ENCODE results near the gene SLC1A7.

Gene SLC1A7

DNA sequence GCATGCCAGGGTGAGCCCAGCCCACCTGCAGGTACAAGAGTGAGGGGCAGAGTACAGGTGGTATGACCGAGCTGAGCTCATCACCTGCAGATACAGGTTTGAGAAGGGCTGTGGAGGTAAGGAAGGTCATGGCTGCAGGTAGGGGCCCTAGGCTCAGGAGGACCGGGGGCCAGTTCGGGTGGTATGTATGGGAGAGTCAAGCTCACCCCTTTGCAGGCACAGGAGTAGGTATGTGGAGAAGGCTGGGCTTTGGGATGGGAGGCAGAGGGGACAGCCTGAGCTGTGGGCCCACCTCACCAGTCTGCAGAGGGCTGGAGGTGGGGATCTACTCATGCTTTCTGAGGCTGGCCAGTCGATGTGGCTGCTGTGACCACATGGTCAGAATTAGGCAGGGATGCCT is 63.2 kb downstream of the SLC1A7 start:
- Histone ChIP-seq H3K4me1 (ENCODE audit: control insufficient read depth, insufficient read depth, low read length) (peaks cover 7% of the 10 kb centered on the region), H3K27me3 (ENCODE audit: control insufficient read depth, insufficient read depth, low read length) (no peaks in the 10 kb centered on the region), H3K9ac (ENCODE audit: low read depth, low read length) (no peak overlapping the region), H3K36me3 (ENCODE audit: control insufficient read depth, insufficient read depth, low read length) (no peaks in the 10 kb centered on the region), H3K9me3 (ENCODE audit: control insufficient read depth, insufficient read depth, low read length) (no peaks in the 10 kb centered on the region), H3K4me3 (ENCODE audit: low read depth, low read length) (no peak overlapping the region), H3K27ac (ENCODE audit: low read depth, low read length) (no peak overlapping the region)

DNA sequence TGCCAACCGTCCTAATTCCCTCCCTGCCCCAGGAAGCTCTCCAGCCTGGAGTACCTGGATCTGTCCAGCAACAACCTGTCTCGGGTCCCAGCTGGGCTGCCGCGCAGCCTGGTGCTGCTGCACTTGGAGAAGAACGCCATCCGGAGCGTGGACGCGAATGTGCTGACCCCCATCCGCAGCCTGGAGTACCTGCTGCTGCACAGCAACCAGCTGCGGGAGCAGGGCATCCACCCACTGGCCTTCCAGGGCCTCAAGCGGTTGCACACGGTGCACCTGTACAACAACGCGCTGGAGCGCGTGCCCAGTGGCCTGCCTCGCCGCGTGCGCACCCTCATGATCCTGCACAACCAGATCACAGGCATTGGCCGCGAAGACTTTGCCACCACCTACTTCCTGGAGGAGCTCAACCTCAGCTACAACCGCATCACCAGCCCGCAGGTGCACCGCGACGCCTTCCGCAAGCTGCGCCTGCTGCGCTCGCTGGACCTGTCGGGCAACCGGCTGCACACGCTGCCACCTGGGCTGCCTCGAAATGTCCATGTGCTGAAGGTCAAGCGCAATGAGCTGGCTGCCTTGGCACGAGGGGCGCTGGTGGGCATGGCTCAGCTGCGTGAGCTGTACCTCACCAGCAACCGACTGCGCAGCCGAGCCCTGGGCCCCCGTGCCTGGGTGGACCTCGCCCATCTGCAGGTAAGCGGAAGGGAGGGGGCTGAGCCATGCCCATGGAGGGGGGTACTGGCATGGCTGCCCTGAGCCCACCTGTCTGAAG is 63.9 kb downstream of the SLC1A7 start:
- Histone ChIP-seq H3K4me1 (ENCODE audit: control insufficient read depth, insufficient read depth, low read length) (peaks cover 7% of the 10 kb centered on the region), H3K27ac (ENCODE audit: low read depth, low read length) (no peak overlapping the region), H3K9me3 (ENCODE audit: control insufficient read depth, insufficient read depth, low read length) (no peaks in the 10 kb centered on the region), H3K9ac (ENCODE audit: low read depth, low read length) (no peak overlapping the region), H3K36me3 (ENCODE audit: control insufficient read depth, insufficient read depth, low read length) (no peaks in the 10 kb centered on the region), H3K4me3 (ENCODE audit: low read depth, low read length) (no peak overlapping the region), H3K27me3 (ENCODE audit: control insufficient read depth, insufficient read depth, low read length) (no peaks in the 10 kb centered on the region)

DNA sequence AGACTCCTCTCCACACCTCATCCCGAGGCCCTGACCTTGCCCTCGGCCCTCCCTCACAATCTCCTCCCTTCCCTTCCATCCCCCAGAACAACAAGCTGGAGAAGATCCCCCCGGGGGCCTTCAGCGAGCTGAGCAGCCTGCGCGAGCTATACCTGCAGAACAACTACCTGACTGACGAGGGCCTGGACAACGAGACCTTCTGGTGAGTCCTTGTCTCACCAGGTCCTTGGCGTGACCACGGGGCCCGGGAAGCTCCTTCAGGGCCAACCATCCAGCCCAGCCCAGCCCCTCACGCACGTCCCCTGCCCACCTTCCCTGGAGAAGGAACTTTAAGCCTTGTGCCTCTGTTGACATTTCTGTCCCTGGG is 64.9 kb downstream of the SLC1A7 start:
- H3K27me3 ChIP-seq (ENCODE audit: control insufficient read depth, insufficient read depth, low read length): no peaks in the 10 kb centered on the region
- no peak overlapping the region for H3K4me3 ChIP-seq (ENCODE audit: low read depth, low read length)
- no peak overlapping the region for H3K27ac ChIP-seq (ENCODE audit: low read depth, low read length)
- H3K9me3 ChIP-seq (ENCODE audit: control insufficient read depth, insufficient read depth, low read length): no peaks in the 10 kb centered on the region
- peaks cover 7% of the 10 kb centered on the region for H3K4me1 ChIP-seq (ENCODE audit: control insufficient read depth, insufficient read depth, low read length)
- no peaks in the 10 kb centered on the region for H3K36me3 ChIP-seq (ENCODE audit: control insufficient read depth, insufficient read depth, low read length)
- H3K9ac ChIP-seq (ENCODE audit: low read depth, low read length): no peak overlapping the region

DNA sequence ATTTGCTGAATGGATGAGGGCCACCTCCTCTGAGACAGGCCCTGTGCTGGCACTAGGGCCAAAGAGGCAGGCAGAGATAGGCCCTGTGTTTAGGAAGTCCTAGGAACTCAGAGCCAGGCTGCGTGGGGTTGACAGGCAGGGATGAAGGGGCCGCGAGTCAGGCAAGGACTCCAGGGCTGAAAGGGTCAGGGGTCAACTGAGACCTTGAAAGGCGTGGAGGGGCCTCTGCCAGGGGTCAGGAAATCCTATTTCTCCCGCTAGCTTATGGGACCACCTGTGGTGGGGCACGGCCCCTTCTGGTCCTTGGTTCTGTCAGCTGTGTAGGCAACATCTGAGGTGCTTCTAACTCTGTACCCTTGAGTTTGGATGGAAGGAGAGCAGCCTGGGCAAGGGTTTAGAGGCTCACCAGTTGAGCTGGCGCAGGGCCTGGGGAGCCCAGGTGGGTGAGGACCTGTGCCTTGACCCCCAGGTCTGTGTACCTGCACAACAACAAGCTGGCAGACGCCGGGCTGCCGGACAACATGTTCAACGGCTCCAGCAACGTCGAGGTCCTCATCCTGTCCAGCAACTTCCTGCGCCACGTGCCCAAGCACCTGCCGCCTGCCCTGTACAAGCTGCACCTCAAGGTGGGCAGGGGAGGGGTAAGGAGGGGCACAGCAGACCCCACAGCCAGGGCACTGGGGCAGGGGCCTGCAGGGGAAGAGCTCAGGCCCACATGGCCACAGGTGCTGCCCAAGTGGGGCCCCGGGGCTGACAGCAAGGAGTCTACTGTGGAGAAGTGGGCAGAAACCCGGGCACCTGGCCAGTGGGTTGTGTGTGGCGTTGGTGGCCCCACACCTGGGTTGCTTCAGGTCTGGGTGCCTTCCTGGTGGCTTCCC is 65.5 kb downstream of the SLC1A7 start:
- Histone ChIP-seq H3K36me3 (ENCODE audit: control insufficient read depth, insufficient read depth, low read length) (no peaks in the 10 kb centered on the region), H3K27ac (ENCODE audit: low read depth, low read length) (no peak overlapping the region), H3K4me3 (ENCODE audit: low read depth, low read length) (no peak overlapping the region), H3K27me3 (ENCODE audit: control insufficient read depth, insufficient read depth, low read length) (no peaks in the 10 kb centered on the region), H3K9ac (ENCODE audit: low read depth, low read length) (no peak overlapping the region), H3K4me1 (ENCODE audit: control insufficient read depth, insufficient read depth, low read length) (peaks cover 3% of the 10 kb centered on the region), H3K9me3 (ENCODE audit: control insufficient read depth, insufficient read depth, low read length) (no peaks in the 10 kb centered on the region)

DNA sequence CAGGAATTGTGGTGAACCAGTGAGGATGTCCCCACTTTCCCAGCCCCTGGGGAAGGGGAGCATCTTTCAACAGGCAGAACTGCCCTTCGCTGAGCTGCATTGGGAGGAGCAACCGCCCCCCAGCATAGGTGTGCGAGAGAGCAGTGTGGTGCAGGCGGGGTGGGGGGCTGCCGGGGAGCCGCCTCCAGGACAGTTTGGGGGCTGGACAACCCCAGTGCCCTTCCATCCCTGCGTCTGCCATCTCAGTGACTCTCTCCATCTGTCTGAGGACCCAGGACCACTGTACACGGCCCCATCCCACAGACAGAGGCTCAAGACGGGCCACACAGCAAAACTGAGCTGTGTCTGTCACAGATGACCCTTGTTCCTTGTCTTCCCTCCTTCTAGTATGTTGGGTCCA is 66.3 kb downstream of the SLC1A7 start:
- no peaks in the 10 kb centered on the region for H3K9me3 ChIP-seq (ENCODE audit: control insufficient read depth, insufficient read depth, low read length)

DNA sequence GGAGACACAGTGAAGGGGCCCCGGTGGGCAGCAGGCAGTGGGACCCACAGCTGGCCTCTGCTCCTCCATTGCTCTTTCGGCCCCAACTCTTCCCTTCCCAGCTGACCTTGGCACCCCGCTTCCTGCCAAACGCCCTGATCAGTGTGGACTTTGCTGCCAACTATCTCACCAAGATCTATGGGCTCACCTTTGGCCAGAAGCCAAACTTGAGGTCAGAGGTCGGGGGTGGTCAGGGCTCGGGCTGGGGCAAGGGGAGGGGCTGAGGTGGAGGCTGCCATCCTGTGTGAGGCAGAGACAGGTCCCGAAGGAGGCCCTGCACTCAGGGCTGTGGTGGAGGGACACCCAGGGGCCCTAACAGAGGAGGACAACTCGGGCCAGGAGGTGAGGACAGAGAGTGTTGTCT is 66.7 kb downstream of the SLC1A7 start:
- Histone ChIP-seq H3K9ac (ENCODE audit: low read depth, low read length) (no peak overlapping the region), H3K36me3 (ENCODE audit: control insufficient read depth, insufficient read depth, low read length) (no peaks in the 10 kb centered on the region), H3K4me1 (ENCODE audit: control insufficient read depth, insufficient read depth, low read length) (no peaks in the 10 kb centered on the region), H3K4me3 (ENCODE audit: low read depth, low read length) (no peak overlapping the region), H3K9me3 (ENCODE audit: control insufficient read depth, insufficient read depth, low read length) (no peaks in the 10 kb centered on the region), H3K27ac (ENCODE audit: low read depth, low read length) (no peak overlapping the region), H3K27me3 (ENCODE audit: control insufficient read depth, insufficient read depth, low read length) (no peaks in the 10 kb centered on the region)

More for the DNA sequence above, 66.3 kb downstream of the SLC1A7 start:
- Histone ChIP-seq H3K27me3 (ENCODE audit: control insufficient read depth, insufficient read depth, low read length) (no peaks in the 10 kb centered on the region), H3K4me1 (ENCODE audit: control insufficient read depth, insufficient read depth, low read length) (no peaks in the 10 kb centered on the region), H3K36me3 (ENCODE audit: control insufficient read depth, insufficient read depth, low read length) (no peaks in the 10 kb centered on the region), H3K4me3 (ENCODE audit: low read depth, low read length) (no peak overlapping the region), H3K27ac (ENCODE audit: low read depth, low read length) (no peak overlapping the region), H3K9ac (ENCODE audit: low read depth, low read length) (no peak overlapping the region)

DNA sequence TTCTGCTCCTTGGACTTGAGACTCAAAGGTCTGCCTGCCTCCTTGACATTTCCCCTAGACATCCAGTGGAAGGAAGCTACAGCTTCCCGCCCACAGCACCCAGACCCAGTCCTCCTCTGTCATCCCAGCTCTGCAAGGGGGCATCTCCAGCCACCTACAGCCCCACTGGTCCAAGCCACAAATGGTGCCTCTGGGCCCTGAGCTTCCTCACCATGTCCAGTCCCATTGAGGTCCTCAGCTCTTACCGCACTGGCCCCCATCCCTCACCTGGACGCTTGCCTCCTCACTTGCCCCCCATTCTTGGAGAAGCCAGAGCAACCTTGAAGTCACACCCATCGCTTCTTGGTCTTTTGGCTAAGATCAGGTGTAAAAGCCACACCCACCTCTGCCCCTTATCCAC is 67.2 kb downstream of the SLC1A7 start:
- Histone ChIP-seq H3K4me1 (ENCODE audit: control insufficient read depth, insufficient read depth, low read length) (no peaks in the 10 kb centered on the region), H3K27ac (ENCODE audit: low read depth, low read length) (no peak overlapping the region), H3K9me3 (ENCODE audit: control insufficient read depth, insufficient read depth, low read length) (no peaks in the 10 kb centered on the region), H3K9ac (ENCODE audit: low read depth, low read length) (no peak overlapping the region), H3K36me3 (ENCODE audit: control insufficient read depth, insufficient read depth, low read length) (no peaks in the 10 kb centered on the region), H3K27me3 (ENCODE audit: control insufficient read depth, insufficient read depth, low read length) (no peaks in the 10 kb centered on the region), H3K4me3 (ENCODE audit: low read depth, low read length) (no peak overlapping the region)

DNA sequence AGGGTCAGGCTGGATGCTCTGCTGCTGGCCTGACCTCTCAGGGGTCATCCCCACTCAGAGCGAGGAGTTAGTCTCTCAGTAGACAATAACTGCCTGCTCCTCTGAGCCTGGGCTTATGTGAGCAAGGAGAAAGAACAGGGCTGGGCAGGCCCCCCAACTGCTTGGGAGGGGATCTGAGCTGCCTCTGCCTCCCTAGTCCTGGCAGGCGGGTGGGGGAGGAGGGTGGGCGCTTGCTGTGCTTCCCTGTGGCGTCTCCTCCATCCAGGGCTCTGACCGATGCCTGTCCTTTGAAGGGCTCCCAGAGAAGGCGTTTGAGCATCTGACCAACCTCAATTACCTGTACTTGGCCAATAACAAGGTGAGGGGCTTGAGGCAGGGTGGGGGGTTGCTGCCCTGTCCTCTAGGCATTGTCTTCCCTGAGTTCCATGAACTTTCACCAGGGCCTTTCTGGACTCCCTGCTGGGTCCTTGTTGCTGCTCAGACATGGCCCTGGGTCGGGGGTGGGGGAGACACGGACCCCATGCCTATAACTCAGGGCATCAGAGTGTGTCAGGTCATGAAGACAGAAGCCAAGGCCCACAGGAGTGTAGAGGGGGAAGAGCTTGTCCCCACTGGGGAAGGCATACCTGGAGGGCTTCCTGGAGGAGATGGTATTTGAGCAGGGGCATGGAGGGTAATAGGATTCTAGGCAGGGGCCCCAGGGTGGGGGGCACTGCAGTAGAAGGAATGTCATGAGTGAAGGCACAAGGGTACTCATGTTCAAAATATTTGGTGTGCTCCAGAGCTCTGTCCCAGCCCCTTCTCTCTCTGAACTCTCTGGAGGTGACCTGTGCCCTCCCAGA is 67.9 kb downstream of the SLC1A7 start:
- H3K27ac ChIP-seq (ENCODE audit: low read depth, low read length): no peak overlapping the region

DNA sequence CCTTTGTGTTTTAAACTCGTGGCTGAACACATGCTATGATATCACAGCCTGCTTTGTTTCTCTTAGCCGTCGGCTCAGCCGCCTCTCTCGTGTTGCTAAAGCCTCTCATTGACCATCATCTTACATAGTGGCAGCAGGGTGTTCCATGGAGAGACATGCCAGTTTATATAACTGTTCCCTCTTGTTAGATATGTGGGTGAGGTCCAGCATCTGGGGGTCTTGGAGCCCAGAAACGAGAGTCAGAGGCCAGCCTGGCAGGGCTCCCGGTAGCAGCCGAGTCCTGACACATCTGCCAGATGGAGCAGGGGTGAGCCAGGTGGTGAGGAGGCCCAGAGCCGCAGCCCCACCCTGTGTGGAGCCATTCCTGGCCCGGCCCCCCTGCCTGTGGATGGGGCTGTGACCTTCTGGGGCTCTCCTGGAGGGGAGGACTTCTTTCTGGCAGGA is 68.5 kb downstream of the SLC1A7 start:
- no peak overlapping the region for H3K4me3 ChIP-seq (ENCODE audit: low read depth, low read length)
- H3K9me3 ChIP-seq (ENCODE audit: control insufficient read depth, insufficient read depth, low read length): no peaks in the 10 kb centered on the region
- H3K9ac ChIP-seq (ENCODE audit: low read depth, low read length): no peak overlapping the region
- H3K36me3 ChIP-seq (ENCODE audit: control insufficient read depth, insufficient read depth, low read length): no peaks in the 10 kb centered on the region
- H3K27ac ChIP-seq (ENCODE audit: low read depth, low read length): no peak overlapping the region
- no peaks in the 10 kb centered on the region for H3K27me3 ChIP-seq (ENCODE audit: control insufficient read depth, insufficient read depth, low read length)
- no peaks in the 10 kb centered on the region for H3K4me1 ChIP-seq (ENCODE audit: control insufficient read depth, insufficient read depth, low read length)

More for the DNA sequence above, 67.9 kb downstream of the SLC1A7 start:
- H3K27me3 ChIP-seq (ENCODE audit: control insufficient read depth, insufficient read depth, low read length): no peaks in the 10 kb centered on the region
- H3K9ac ChIP-seq (ENCODE audit: low read depth, low read length): no peak overlapping the region
- H3K4me1 ChIP-seq (ENCODE audit: control insufficient read depth, insufficient read depth, low read length): no peaks in the 10 kb centered on the region
- H3K4me3 ChIP-seq (ENCODE audit: low read depth, low read length): no peak overlapping the region
- H3K9me3 ChIP-seq (ENCODE audit: control insufficient read depth, insufficient read depth, low read length): no peaks in the 10 kb centered on the region
- no peaks in the 10 kb centered on the region for H3K36me3 ChIP-seq (ENCODE audit: control insufficient read depth, insufficient read depth, low read length)

DNA sequence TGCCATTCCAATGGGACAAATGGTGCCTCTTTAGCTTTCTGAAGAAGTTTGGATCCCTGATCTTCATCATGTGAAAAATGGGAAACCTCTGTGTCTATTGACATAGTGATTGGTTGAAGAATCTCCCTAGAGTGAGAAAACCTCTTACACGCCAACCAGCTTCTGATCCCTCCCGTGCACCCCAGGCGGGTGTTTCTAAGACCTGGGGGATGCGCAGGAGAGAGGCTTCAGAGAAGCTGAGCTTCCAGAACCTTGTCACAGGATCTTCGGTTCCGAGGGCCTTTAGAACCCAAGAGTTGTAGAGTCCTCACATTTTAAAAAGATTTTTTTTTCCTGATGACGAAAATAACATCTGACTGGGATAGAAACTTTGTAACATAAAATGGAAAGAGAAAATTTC is 69.2 kb downstream of the SLC1A7 start:
- Histone ChIP-seq H3K9ac (ENCODE audit: low read depth, low read length) (no peak overlapping the region), H3K27ac (ENCODE audit: low read depth, low read length) (no peak overlapping the region)

More for the DNA sequence above, 69.2 kb downstream of the SLC1A7 start:
- Histone ChIP-seq H3K4me1 (ENCODE audit: control insufficient read depth, insufficient read depth, low read length) (no peaks in the 10 kb centered on the region), H3K27me3 (ENCODE audit: control insufficient read depth, insufficient read depth, low read length) (no peaks in the 10 kb centered on the region), H3K4me3 (ENCODE audit: low read depth, low read length) (no peak overlapping the region), H3K36me3 (ENCODE audit: control insufficient read depth, insufficient read depth, low read length) (no peaks in the 10 kb centered on the region), H3K9me3 (ENCODE audit: control insufficient read depth, insufficient read depth, low read length) (no peaks in the 10 kb centered on the region)
